Muscle of back (tissue), 11 donors: ENCODE results near the gene GLRA1. TPM values are rescaled to one million over a fixed set of nuclear protein-coding genes. Genes with fewer than 3 reads are reported as not detected.

Source experiments
- DNase-seq, 3 donors: peaks; one replicate each; pipeline versions ENCODE4 v3.0.0 to v3.0.0-alpha.2; 2013
- polyA plus RNA-seq, 10 donors: library from polyadenylated mRNA; unstranded; fragments of 120-200 nt; gene quantifications; one replicate each; pipeline ENCODE4 v1.2.1, GENCODE V29; 2013; ENCODE audit not compliant: insufficient read length in 10 of 10

The GLRA1 gene
- polyA plus RNA-seq, 10 donors: 0.07 to 0.14 TPM; not detected in 8

- peak in 1 of 3 donors; percentile 32 for DNase-seq
These were observed 151.6 kb downstream of the GLRA1 start for GRCh38 chr5:151772846-151773561.

Other genes starting within 250 kb of the GLRA1 start
- gene SPARC, start 237.9 kb downstream of the GLRA1 start, polyA plus RNA-seq: 1,000 to 10,000 TPM; 4,023 to 6,316 (median 5,074) TPM
- 10 to 100 TPM; 36.5 to 70.7 (median 50.3) TPM for gene ATOX1, start 166.2 kb downstream of the GLRA1 start, polyA plus RNA-seq
- 100 to 1,000 TPM in 7 of 10 donors, 10 to 100 TPM in 3; 79.0 to 129 (median 105) TPM for gene G3BP1, start 152.9 kb downstream of the GLRA1 start, polyA plus RNA-seq